CD14-positive monocyte (primary cell): ENCODE data around the gene GAS2L2. TPM values are rescaled to one million over a fixed set of nuclear protein-coding genes. Genes with fewer than 3 reads are reported as not detected.

Experiments used
- DNase-seq, 3 donors: peaks; one replicate each; pipeline ENCODE4 v3.0.0-alpha.2; 2011 to 2022
- H2AFZ ChIP-seq: 2 replicates; pipeline ENCODE4 v1.6.0; 2012; ENCODE audit warnings: mild to moderate bottlenecking, low read depth, low read length, inconsistent platforms; ENCODE audit not compliant: insufficient read depth, poor library complexity, severe bottlenecking
- H3K27ac ChIP-seq, 2 donors: 1 replicate in 1 of 2; 2 replicates in 1 of 2; pipeline ENCODE4 v1.5.1; 2012 to 2013; ENCODE audit warnings: low read length in 2 of 2, control low read depth in 1 of 2, inconsistent platforms in 1 of 2, low read depth in 1 of 2, mild to moderate bottlenecking in 1 of 2
- H3K27me3 ChIP-seq, 2 donors: one replicate each; pipeline versions ENCODE4 v1.6.0 to v1.6.1; 2011 to 2013; ENCODE audit warnings: low read length in 2 of 2; ENCODE audit not compliant: control insufficient read depth in 2 of 2, insufficient read depth in 2 of 2
- H3K36me3 ChIP-seq, 2 donors: replicated peaks in 1 of 2; 1 replicate in 1 of 2; 2 replicates in 1 of 2; pipeline versions ENCODE4 v1.5.1 to v1.6.1; 2012 to 2013; ENCODE audit warnings: low read length in 2 of 2, control low read depth in 1 of 2, inconsistent platforms in 1 of 2, mild to moderate bottlenecking in 1 of 2; ENCODE audit not compliant: insufficient read depth in 2 of 2, control insufficient read depth in 1 of 2
- H3K4me1 ChIP-seq, 2 donors: 1 replicate in 1 of 2; 2 replicates in 1 of 2; pipeline versions ENCODE4 v1.5.1 to v1.6.1; 2012 to 2013; ENCODE audit warnings: low read length in 2 of 2, control low read depth in 1 of 2, inconsistent platforms in 1 of 2, mild to moderate bottlenecking in 1 of 2, moderate library complexity in 1 of 2; ENCODE audit not compliant: insufficient read depth in 2 of 2, control insufficient read depth in 1 of 2
- H3K4me2 ChIP-seq: replicated peaks from 2 replicates; pipeline ENCODE3; 2012; ENCODE audit warnings: low read length, moderate library complexity, mild to moderate bottlenecking; ENCODE audit not compliant: poor library complexity, severe bottlenecking; ENCODE audit errors: extremely low read depth
- H3K4me3 ChIP-seq, 3 experiments: fragments of 200-600 bp in 1 of 3; sonication (generic) in 1 of 3; replicated peaks in 1 of 3; 1 replicate in 2 of 3; 2 replicates in 1 of 3; pipeline ENCODE4 v1.5.1; 2011 to 2013; ENCODE audit warnings: low read length in 3 of 3, mild to moderate bottlenecking in 3 of 3, control low read depth in 2 of 3, low read depth in 2 of 3, inconsistent platforms in 1 of 3, moderate library complexity in 1 of 3
- H3K79me2 ChIP-seq: 2 replicates; pipeline ENCODE4 v1.6.0; 2012; ENCODE audit warnings: mild to moderate bottlenecking, control low read depth, inconsistent platforms, low read length, moderate library complexity; ENCODE audit not compliant: insufficient read depth
- H3K9ac ChIP-seq: 2 replicates; pipeline ENCODE4 v1.6.0; 2017; ENCODE audit warnings: low read length, mild to moderate bottlenecking; ENCODE audit not compliant: insufficient read depth, poor library complexity, severe bottlenecking
- H3K9me3 ChIP-seq, 2 donors: replicated peaks in 1 of 2; 1 replicate in 1 of 2; 2 replicates in 1 of 2; pipeline versions ENCODE4 v1.5.1 to v1.6.1; 2012 to 2013; ENCODE audit warnings: low read length in 2 of 2, control low read depth in 1 of 2; ENCODE audit not compliant: control insufficient read depth in 1 of 2, insufficient read depth in 1 of 2
- H4K20me1 ChIP-seq: 2 replicates; pipeline ENCODE4 v1.6.0; 2012; ENCODE audit warnings: mild to moderate bottlenecking, low read length, control low read depth, moderate library complexity; ENCODE audit not compliant: insufficient read depth
- H3K27ac Mint-ChIP-seq, 7 donors: one replicate each; pipeline ENCODE4 v1.8.0; 2020; ENCODE audit warnings: mild to moderate bottlenecking in 7 of 7, mixed read lengths in 7 of 7, moderate library complexity in 6 of 7, inconsistent platforms in 2 of 7
- H3K27me3 Mint-ChIP-seq, 3 donors: one replicate each; pipeline ENCODE4 v1.8.0; 2021 to 2022; ENCODE audit warnings: low read depth in 3 of 3, mild to moderate bottlenecking in 3 of 3, mixed read lengths in 3 of 3, moderate library complexity in 3 of 3, inconsistent platforms in 1 of 3
- H3K36me3 Mint-ChIP-seq, 2 donors: one replicate each; pipeline ENCODE4 v1.8.0; 2020; ENCODE audit warnings: mixed read lengths in 2 of 2, inconsistent platforms in 1 of 2, mild to moderate bottlenecking in 1 of 2
- H3K4me1 Mint-ChIP-seq: one replicate; pipeline ENCODE4 v1.8.0; 2020; ENCODE audit warnings: mild to moderate bottlenecking, mixed read lengths
- H3K4me3 Mint-ChIP-seq, 2 donors: one replicate each; pipeline ENCODE4 v1.8.0; 2020; ENCODE audit warnings: mild to moderate bottlenecking in 2 of 2, mixed read lengths in 2 of 2, moderate library complexity in 1 of 2
- H3K9me3 Mint-ChIP-seq, 7 donors: one replicate each; pipeline ENCODE4 v1.8.0; 2020 to 2022; ENCODE audit warnings: mixed read lengths in 7 of 7, mild to moderate bottlenecking in 6 of 7, moderate library complexity in 6 of 7, inconsistent platforms in 2 of 7
- CTCF ChIP-seq: fragments of 200-600 bp; IDR thresholded peaks from one replicate; pipeline ENCODE4 v1.8.0; 2022; ENCODE audit warnings: antibody characterized with exemption, mild to moderate bottlenecking
- WGBS: methylation state at CpG from one replicate; pipeline ENCODE4 v1.1.5; 2013; ENCODE audit warnings: missing lambda C conversion rate; ENCODE audit not compliant: insufficient coverage; 5-methylcytosine and 5-hydroxymethylcytosine counted together
- intact Hi-C, 2 donors: fragments of 100-400 bp; cut with micrococcal nuclease; formaldehyde crosslinking; loops; one replicate each; pipeline versions ENCODE4 v1.15.0 to v1.15.1; 2023
- polyA plus RNA-seq, 3 donors: library from polyadenylated mRNA; depleted of rRNA in 1 of 3; unstranded in 2 of 3; stranded (reverse) in 1 of 3; fragments of 300-500 nt in 2 of 3; fragments of >200 nt in 1 of 3; fragmentation: Illumina TruSeq in 2 of 3; gene quantifications; 1 replicate in 2 of 3; 2 replicates in 1 of 3; pipeline ENCODE4 v1.2.3, GENCODE V29; 2012 to 2021

The GAS2L2 gene
- polyA plus RNA-seq, 3 donors, result not detected

DNA sequence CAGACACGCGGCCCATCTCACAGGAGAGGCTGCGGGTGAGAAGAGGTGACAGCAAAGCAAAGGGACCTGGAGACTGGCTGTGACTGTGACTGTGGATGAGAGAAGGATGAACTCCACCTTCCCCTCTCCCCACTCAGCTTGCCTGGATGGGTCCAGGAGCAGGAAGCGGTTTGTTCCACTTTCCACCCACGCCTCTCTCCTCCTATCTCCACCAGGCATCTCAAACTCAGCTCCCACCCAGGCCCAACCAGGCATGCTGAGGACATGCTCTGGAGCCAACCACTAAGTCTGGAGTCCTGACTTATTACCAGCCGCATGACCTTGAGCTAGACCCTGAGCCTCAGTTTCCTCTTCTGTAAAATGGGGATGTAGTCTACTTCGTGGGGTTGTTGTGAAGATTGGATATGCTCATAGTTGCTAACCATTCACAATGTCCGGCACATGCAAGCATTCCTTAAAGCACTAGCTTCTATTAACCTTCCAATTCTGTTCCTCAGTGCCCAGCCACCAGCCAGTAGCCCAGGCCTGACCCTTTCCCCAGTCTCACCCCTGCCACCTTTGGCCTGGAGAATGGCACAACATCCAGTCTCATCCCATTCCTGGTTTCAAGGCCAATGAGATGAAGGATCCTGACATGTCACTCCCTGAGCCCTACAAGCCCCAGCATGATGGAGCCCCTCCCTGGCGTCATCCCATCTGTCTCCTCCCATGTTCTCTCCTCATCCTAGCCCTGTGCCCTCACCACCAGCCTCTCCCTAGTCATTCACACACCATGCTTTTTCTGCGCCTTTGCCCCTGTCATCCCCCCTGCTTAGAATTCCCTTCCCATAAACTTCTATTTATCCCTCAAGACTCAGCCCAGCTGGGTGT, 2.3 kb downstream of the GAS2L2 start:
- Histone ChIP-seq H3K4me1 (no peaks in the 10 kb centered on the region), H3K27ac (no peak overlapping the region), H3K4me3 (no peak overlapping the region), H3K27me3 (peaks cover 7 to 40% of the 10 kb centered on the region in 2 donors), H3K36me3 (no peaks in the 10 kb centered on the region), H2AFZ (no peak overlapping the region), H3K4me2 (no peak overlapping the region), H3K9ac (no peak overlapping the region), H3K9me3 (peaks cover 0 to 9% of the 10 kb centered on the region in 2 donors), H4K20me1 (no peaks in the 10 kb centered on the region), H3K79me2 (no peaks in the 10 kb centered on the region)
- Mint-ChIP-seq H3K9me3 (peaks cover 0 to 8% (median 0%) of the 10 kb centered on the region in 7 donors), H3K27me3 (peaks cover 38 to 62% (median 46%) of the 10 kb centered on the region in 3 donors), H3K4me1 (peaks cover 10% of the 10 kb centered on the region), H3K36me3 (peaks cover 0 to 2% of the 10 kb centered on the region in 2 donors), H3K4me3 (peak overlapping the region in 1 of 2 donors; percentile 36), H3K27ac (no peak overlapping the region)
- no peak for TF ChIP-seq CTCF
- intact Hi-C loops, result no loop called here
- no peak for DNase-seq
- 74% methylated on average over 4 of the region's 10 CpGs for WGBS

DNA sequence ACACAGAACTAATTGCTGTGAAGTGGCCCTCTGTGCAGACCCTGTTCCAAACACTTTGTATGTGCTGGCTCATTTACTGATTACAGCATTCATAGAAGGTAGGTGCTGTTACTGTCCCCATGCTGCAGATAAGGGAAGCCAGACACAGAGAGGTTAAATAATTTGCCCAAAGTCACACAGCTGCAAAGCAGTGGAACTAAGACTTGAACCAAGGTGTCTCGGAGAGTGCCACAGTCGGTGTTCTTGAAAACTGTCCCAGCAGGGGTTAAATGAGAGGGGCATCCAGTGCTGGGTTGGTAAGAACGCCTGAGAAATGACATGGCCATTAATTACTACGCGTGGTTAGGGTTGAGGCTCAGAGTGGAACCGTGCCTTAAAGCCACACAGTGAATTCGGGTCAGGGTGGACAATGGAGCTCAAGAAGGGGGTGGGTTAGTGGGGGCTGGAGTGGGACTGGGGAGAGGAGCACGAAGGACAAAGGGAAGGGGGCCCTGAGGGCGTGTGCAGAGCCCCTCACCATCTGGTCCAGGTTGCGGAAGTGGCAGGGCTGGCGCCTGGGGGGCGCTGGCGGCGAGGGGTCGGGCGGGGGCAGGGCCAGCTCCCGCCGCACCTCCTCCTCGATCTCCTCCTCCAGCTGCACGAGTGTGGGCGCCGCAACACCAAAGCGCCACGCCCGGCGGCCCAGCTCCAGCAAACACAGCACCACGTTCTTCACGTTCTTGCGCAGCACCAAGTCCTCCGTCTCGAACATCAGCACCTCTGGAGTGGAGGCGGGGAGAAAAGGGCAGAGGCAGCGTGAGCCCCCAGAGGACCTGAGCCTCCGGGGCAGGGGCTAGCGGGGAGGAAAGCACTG, 3.3 kb downstream of the GAS2L2 start:
- Histone ChIP-seq H2AFZ (no peak overlapping the region), H3K27me3 (peaks cover 7 to 40% of the 10 kb centered on the region in 2 donors)

More for the DNA sequence above, 3.3 kb downstream of the GAS2L2 start:
- Histone ChIP-seq H3K27ac (no peak overlapping the region), H3K79me2 (no peaks in the 10 kb centered on the region), H3K4me1 (no peaks in the 10 kb centered on the region), H3K36me3 (no peaks in the 10 kb centered on the region), H3K9ac (no peak overlapping the region), H3K4me2 (no peak overlapping the region), H4K20me1 (no peaks in the 10 kb centered on the region), H3K9me3 (peaks cover 0 to 9% of the 10 kb centered on the region in 2 donors), H3K4me3 (no peak overlapping the region)
- peaks cover 0 to 6% (median 0%) of the 10 kb centered on the region in 7 donors for H3K9me3 Mint-ChIP-seq
- H3K36me3 Mint-ChIP-seq, result peaks cover 0 to 2% of the 10 kb centered on the region in 2 donors
- peaks cover 10% of the 10 kb centered on the region for H3K4me1 Mint-ChIP-seq
- H3K4me3 Mint-ChIP-seq, result peak overlapping the region in 1 of 2 donors; percentile 39
- no peak for TF ChIP-seq CTCF
- H3K27ac Mint-ChIP-seq, result no peak overlapping the region
- 10% methylated on average over 34 of the region's 35 CpGs for WGBS
- H3K27me3 Mint-ChIP-seq, result peaks cover 38 to 60% (median 46%) of the 10 kb centered on the region in 3 donors
- DNase-seq, result no peak
- intact Hi-C loops, result loop anchor here (5.0 to 10.0 kb wide), 3 partner anchors 137 to 585 kb away; no protein-coding TSS in a partner anchor
